GM21367 (cell line): ENCODE data around the gene NINJ1.

Source experiments
- ATAC-seq: cut with Tn5 transposase; IDR thresholded peaks from one replicate; pipeline ENCODE4 v1.9.1; 2021; ENCODE audit not compliant: unreplicated experiment

NINJ1 gene

GRCh38 chr9:93133681-93134014 is 403 bp downstream of the NINJ1 start:
- ATAC-seq, result peak; percentile 27

- ATAC-seq, result no peak
These were observed 938 bp downstream of the NINJ1 start for GRCh38 chr9:93132946-93133680.

GRCh38 chr9:93132287-93132927 is 1.6 kb downstream of the NINJ1 start:
- ATAC-seq, result no peak

GRCh38 chr9:93131599-93132286 is 2.3 kb downstream of the NINJ1 start:
- no peak for ATAC-seq

GRCh38 chr9:93130861-93131481 is 3.1 kb downstream of the NINJ1 start:
- no peak for ATAC-seq

GRCh38 chr9:93129691-93130500 is 4.2 kb downstream of the NINJ1 start:
- ATAC-seq, result no peak

GRCh38 chr9:93129286-93129685 is 4.8 kb downstream of the NINJ1 start:
- no peak for ATAC-seq

- no peak for ATAC-seq
These were observed 5.3 kb downstream of the NINJ1 start for GRCh38 chr9:93128715-93129224.

GRCh38 chr9:93128011-93128714 is 5.9 kb downstream of the NINJ1 start:
- ATAC-seq, result no peak

- ATAC-seq, result no peak
These were observed 6.6 kb downstream of the NINJ1 start for GRCh38 chr9:93127395-93127911.

- no peak for ATAC-seq
These were observed 7.2 kb downstream of the NINJ1 start for GRCh38 chr9:93126825-93127368.

- no peak for ATAC-seq
These were observed 7.8 kb downstream of the NINJ1 start for GRCh38 chr9:93126151-93126781.

- ATAC-seq, result no peak
These were observed 8.6 kb downstream of the NINJ1 start for GRCh38 chr9:93125331-93125894.

GRCh38 chr9:93124793-93125192 is 9.3 kb downstream of the NINJ1 start:
- ATAC-seq, result no peak

GRCh38 chr9:93123561-93124283 is 10.3 kb downstream of the NINJ1 start:
- ATAC-seq, result no peak

GRCh38 chr9:93122721-93123221 is 11.3 kb downstream of the NINJ1 start:
- ATAC-seq, result no peak

- ATAC-seq, result no peak
These were observed 12.5 kb downstream of the NINJ1 start for GRCh38 chr9:93121316-93122241.
